Measurements from ENCODE around the gene S100A2. TPM values are rescaled to one million over a fixed set of nuclear protein-coding genes. Genes with fewer than 3 reads are reported as not detected.
"Not testable (repeated sequence)": the region's sequence is repeated elsewhere in the genome, so short reads cannot be mapped to it uniquely, and the experiment has no call there.

S100A2 gene
- total and polyA plus RNA-seq, 11 donors = 1.3 to 5.1 (median 2.6) TPM; not detected in 1

DNA sequence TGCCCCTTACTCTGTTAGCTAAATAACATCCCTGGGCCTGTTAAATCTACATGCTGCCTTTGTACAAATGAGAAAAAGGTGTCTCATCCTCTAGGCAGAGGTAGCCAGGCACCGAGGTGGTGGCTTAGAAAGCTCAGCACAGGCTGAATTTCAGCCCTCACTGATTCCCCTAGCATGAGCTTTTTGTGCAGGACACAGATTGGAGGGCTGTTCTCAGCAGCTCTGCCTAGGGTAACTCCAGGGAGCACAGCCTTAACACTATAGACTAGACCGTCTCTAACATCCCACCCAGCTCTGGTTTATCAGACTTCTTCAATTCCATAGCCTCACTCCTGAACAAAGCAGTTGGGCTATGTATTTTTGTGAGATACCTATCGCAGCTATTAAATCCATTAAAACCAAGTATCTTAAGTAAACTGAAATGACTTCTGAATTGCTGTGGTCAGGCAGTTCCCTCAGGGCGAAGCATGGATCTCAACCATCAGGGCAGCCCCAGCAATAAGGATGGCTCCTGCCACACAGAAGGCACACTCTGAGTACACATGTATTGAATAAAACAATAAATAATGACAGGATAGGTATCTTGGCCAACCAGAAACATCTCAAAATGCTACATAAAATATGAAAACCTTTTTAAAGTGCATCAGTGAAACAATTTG lies 44.7 kb downstream of the S100A2 start:
- TF ChIP-seq POLR2A (IDR thresholded peaks at IDR 0.05) = no peak
- TF ChIP-seq, protein P1, sequence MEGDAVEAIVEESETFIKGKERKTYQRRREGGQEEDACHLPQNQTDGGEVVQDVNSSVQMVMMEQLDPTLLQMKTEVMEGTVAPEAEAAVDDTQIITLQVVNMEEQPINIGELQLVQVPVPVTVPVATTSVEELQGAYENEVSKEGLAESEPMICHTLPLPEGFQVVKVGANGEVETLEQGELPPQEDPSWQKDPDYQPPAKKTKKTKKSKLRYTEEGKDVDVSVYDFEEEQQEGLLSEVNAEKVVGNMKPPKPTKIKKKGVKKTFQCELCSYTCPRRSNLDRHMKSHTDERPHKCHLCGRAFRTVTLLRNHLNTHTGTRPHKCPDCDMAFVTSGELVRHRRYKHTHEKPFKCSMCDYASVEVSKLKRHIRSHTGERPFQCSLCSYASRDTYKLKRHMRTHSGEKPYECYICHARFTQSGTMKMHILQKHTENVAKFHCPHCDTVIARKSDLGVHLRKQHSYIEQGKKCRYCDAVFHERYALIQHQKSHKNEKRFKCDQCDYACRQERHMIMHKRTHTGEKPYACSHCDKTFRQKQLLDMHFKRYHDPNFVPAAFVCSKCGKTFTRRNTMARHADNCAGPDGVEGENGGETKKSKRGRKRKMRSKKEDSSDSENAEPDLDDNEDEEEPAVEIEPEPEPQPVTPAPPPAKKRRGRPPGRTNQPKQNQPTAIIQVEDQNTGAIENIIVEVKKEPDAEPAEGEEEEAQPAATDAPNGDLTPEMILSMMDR (IDR thresholded peaks at IDR 0.05) = no peak
- no peak for ATAC-seq
- DNase-seq = no peak
- Histone ChIP-seq H3K36me3 (no peaks in the 10 kb centered on the region), H3K27ac (no peak overlapping the region), H3K4me1 (peaks cover 0 to 16% (median 3%) of the 10 kb centered on the region in 12 donors), H3K9me3 (no peaks in the 10 kb centered on the region), H3K27me3 (no peaks in the 10 kb centered on the region), H3K4me3 (no peak overlapping the region)
- 89 to 100% (median 92%) methylated on average over 3 to 4 of the region's 4 CpGs for WGBS, 4 donors
- intact Hi-C loops (cut with DNase I) = no loop called here

DNA sequence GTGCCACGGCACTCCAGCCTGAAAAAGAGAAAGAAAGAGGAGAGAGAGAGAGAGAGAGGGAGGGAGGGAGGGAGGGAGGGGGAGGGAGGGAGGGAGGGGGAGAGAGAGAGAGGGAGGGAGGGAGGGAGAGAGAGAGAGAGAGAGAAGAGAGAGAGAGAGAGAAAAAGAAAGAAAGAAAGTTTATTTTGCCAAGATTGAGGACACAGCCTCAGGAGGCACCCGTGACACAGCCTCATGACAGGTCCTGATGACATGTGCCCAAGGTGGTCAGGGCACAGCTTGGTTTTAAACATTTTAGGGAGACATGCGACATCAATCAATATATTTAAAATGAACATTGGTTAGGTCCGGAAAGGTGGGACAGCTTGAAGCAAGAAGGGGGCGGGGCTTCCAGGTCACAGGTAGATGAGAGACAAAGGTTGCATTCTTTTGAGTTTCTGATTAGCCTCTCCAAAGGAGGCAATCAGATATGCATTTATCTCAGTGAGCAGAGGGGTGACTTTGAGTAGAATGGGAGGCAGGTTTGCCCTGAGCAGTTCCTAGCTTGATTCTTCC lies 45.4 kb downstream of the S100A2 start:
- DNase-seq; H3K4me3 ChIP-seq; H3K27ac ChIP-seq; H3K27me3 ChIP-seq; intact Hi-C loops (cut with DNase I); H3K36me3 ChIP-seq; ATAC-seq; H3K9me3 ChIP-seq: not testable (repeated sequence)
- 90 to 91% (median 91%) methylated on average over 5 of the region's 5 CpGs for WGBS, 4 donors
- H3K4me1 ChIP-seq = peaks cover 0 to 18% (median 4%) of the 10 kb centered on the region in 12 donors

DNA sequence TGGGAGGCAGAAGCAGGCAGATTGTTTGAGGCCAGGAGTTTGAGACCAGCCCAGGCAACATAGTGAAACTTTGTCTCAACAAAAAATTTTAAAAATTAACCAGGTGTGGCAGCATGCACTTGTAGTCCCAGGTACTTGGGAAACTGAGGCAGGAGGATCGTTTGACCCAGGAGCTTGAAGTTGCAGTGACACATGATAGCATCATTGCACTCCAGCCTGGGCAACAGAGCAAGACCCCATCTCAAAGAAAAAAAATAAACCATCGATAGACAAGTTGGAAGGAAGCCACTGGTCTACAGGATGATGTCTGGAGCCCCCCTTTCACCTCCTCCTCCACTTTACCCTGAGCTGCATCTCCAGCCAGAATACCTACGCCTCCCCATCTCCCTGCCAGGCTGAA lies 46.4 kb downstream of the S100A2 start:
- 89 to 93% (median 91%) methylated on average over 3 of the region's 3 CpGs for WGBS, 4 donors
- ATAC-seq (no peak), DNase-seq (no peak)
- H3K4me1 ChIP-seq = peaks cover 0 to 27% (median 3%) of the 10 kb centered on the region in 12 donors
- intact Hi-C loops (cut with DNase I) = loop anchor here in 3 of 10 donors (10.0 kb wide), 3 partner anchors 156 to 476 kb away; partner anchors contain the start of genes ILF2 (in 1 of the 3), NPR1 (in 1 of the 3), RAB13 (in 1 of the 3) and RPS27 (in 1 of the 3)
- H3K4me3 ChIP-seq = no peak overlapping the region
- TF ChIP-seq, protein P1 (IDR thresholded peaks at IDR 0.05) = no peak
- no peak for TF ChIP-seq POLR2A (IDR thresholded peaks at IDR 0.05)
- no peaks in the 10 kb centered on the region for H3K9me3 ChIP-seq
- H3K27me3 ChIP-seq = no peaks in the 10 kb centered on the region
- H3K27ac ChIP-seq = no peak overlapping the region
- H3K36me3 ChIP-seq = no peaks in the 10 kb centered on the region

DNA sequence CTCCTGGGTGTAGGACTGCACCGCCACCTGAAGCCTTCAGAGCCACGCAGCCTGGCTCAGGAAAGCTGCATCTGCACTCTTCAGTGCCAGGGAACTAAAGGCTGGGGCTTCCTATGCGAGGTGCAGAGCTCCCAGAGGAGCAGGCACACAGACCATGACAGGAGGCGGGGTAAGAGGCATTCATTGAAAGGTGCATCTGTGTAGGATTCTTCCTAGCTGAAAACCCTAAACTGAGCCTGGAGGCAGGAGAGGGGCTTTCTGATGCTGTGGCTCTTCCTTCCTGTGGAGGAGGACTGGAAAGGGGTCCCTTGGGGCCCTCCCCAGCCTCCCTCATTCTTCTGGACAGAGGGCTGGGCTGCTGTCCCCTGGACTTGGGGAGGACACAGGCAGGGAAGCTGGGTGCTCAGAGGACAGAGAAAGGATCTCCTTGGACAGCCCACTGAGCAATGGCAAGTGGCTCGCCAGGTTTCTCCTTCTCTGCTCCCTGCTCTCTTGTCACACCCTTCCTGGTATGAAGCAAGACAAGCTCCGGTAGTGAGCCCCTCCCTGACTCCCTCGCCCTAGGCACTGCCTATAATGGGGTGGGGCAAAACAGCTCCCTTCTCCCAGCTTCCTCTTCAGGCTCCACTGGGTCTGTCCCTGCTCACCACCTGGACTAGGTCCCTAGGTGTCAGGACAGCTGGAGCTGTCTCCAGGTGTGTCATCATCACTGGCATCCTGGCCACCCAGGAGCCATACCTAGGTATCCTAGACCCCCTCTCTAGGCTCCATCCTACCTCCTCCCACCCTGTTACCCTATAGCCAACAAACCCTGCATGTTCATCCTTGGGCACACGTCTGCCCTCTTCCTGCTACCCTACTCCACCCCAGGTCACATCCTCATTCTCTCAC lies 49.9 kb downstream of the S100A2 start:
- Histone ChIP-seq H3K4me1 (peaks cover 0 to 27% (median 5%) of the 10 kb centered on the region in 12 donors), H3K27me3 (no peaks in the 10 kb centered on the region), H3K9me3 (no peaks in the 10 kb centered on the region), H3K27ac (peak overlapping the region in 1 of 12 donors; percentile 37), H3K4me3 (no peak overlapping the region), H3K36me3 (no peaks in the 10 kb centered on the region)
- intact Hi-C loops (cut with DNase I) = loop anchor here in 4 of 10 donors (2.0 to 10.0 kb wide), 4 partner anchors 51 to 479 kb away; partner anchors contain the start of genes ILF2 (in 1 of the 4), NPR1 (in 1 of the 4), RAB13 (in 1 of the 4) and RPS27 (in 1 of the 4)
- 57 to 67% (median 61%) methylated on average over 5 to 8 of the region's 8 CpGs for WGBS, 4 donors
- ATAC-seq (peak in 3 of 4 donors; percentile 48 to 67 (median 60)), DNase-seq (peak in 1 of 5 donors; percentile 62)
- no peak for TF ChIP-seq POLR2A (IDR thresholded peaks at IDR 0.05)
- TF ChIP-seq, protein P1 (IDR thresholded peaks at IDR 0.05) = no peak

All from heart left ventricle (tissue), 16 donors.